Measurements from ENCODE around the gene AP1G1. TPM values are rescaled to one million over a fixed set of nuclear protein-coding genes. Genes with fewer than 3 reads are reported as not detected.

Gene AP1G1
- total and polyA plus RNA-seq, 8 donors, result 67.0 to 100 (median 79.1) TPM

- H3K9me3 ChIP-seq, result no peaks in the 10 kb centered on the region
- DNase-seq (peak in 2 of 4 donors; percentile 9 to 28), ATAC-seq (peak; percentile 36)
- H3K27ac ChIP-seq, result peak overlapping the region; percentile 82 to 87
- no peak for TF ChIP-seq CTCF (IDR thresholded peaks at IDR 0.05)
- intact Hi-C loops (cut with DNase I), result no loop called here
- H3K4me3 ChIP-seq, result peak overlapping the region; percentile 88 to 89
- H3K27me3 ChIP-seq, result no peaks in the 10 kb centered on the region
- peaks cover 7 to 20% of the 10 kb centered on the region in 2 donors for H3K4me1 ChIP-seq
- H3K36me3 ChIP-seq, result peaks cover 0 to 37% of the 10 kb centered on the region in 2 donors
Measured at GRCh38 chr16:71846431-71846830, 37.8 kb upstream of the AP1G1 start.

GRCh38 chr16:71845639-71846430, 37.2 kb upstream of the AP1G1 start, which contains the start of gene ATXN1L:
Gene ATXN1L, plus strand, starts transcription at chr16:71845976. Its CDS starts 3,765 bp downstream, at chr16:71849741.
- DNase-seq (peak; percentile 88 to 96 (median 93)), ATAC-seq (peak; percentile 99)
- Histone ChIP-seq H3K9me3 (no peaks in the 10 kb centered on the region), H3K4me1 (peaks cover 7 to 20% of the 10 kb centered on the region in 2 donors), H3K36me3 (peaks cover 0 to 31% of the 10 kb centered on the region in 2 donors), H3K27me3 (no peaks in the 10 kb centered on the region), H3K4me3 (peak within 1 kb of the TSS; percentile 88 to 89), H3K27ac (peak within 1 kb of the TSS; percentile 82 to 87)
- TF ChIP-seq CTCF (IDR thresholded peaks at IDR 0.05), result no peak
- intact Hi-C loops (cut with DNase I), result no loop called here

- Histone ChIP-seq H3K27me3 (no peaks in the 10 kb centered on the region), H3K9me3 (no peaks in the 10 kb centered on the region), H3K4me1 (peaks cover 7 to 20% of the 10 kb centered on the region in 2 donors), H3K27ac (no peak overlapping the region), H3K36me3 (peaks cover 0 to 9% of the 10 kb centered on the region in 2 donors), H3K4me3 (no peak overlapping the region)
- ATAC-seq, result no peak
- TF ChIP-seq CTCF (IDR thresholded peaks at IDR 0.05), result no peak
- intact Hi-C loops (cut with DNase I), result no loop called here
- no peak for DNase-seq
Measured at GRCh38 chr16:71843572-71843971, 34.9 kb upstream of the AP1G1 start.

GRCh38 chr16:71840052-71840451, 31.4 kb upstream of the AP1G1 start:
- no peak for TF ChIP-seq CTCF (IDR thresholded peaks at IDR 0.05)
- no peaks in the 10 kb centered on the region for H3K27me3 ChIP-seq
- H3K4me1 ChIP-seq, result peaks cover 0 to 1% of the 10 kb centered on the region in 2 donors
- ATAC-seq (no peak), DNase-seq (no peak)
- no peak overlapping the region for H3K27ac ChIP-seq
- no peak overlapping the region for H3K4me3 ChIP-seq
- no peaks in the 10 kb centered on the region for H3K9me3 ChIP-seq
- H3K36me3 ChIP-seq, result no peaks in the 10 kb centered on the region
- intact Hi-C loops (cut with DNase I), result no loop called here

GRCh38 chr16:71837150-71837549, 28.5 kb upstream of the AP1G1 start:
- H3K9me3 ChIP-seq, result no peaks in the 10 kb centered on the region
- no peak for TF ChIP-seq CTCF (IDR thresholded peaks at IDR 0.05)

More at GRCh38 chr16:71837150-71837549, 28.5 kb upstream of the AP1G1 start:
- Histone ChIP-seq H3K4me1 (no peaks in the 10 kb centered on the region), H3K4me3 (no peak overlapping the region), H3K27me3 (no peaks in the 10 kb centered on the region), H3K27ac (no peak overlapping the region), H3K36me3 (no peaks in the 10 kb centered on the region)
- DNase-seq (no peak), ATAC-seq (no peak)
- intact Hi-C loops (cut with DNase I), result no loop called here

Measured in left lung (tissue), 10 donors.